ENCODE results near the gene OR52I1. TPM values are rescaled to one million over a fixed set of nuclear protein-coding genes. Genes with fewer than 3 reads are reported as not detected.

The OR52I1 gene
- total RNA-seq, 1 donor from 2014 or later: not detected

DNA sequence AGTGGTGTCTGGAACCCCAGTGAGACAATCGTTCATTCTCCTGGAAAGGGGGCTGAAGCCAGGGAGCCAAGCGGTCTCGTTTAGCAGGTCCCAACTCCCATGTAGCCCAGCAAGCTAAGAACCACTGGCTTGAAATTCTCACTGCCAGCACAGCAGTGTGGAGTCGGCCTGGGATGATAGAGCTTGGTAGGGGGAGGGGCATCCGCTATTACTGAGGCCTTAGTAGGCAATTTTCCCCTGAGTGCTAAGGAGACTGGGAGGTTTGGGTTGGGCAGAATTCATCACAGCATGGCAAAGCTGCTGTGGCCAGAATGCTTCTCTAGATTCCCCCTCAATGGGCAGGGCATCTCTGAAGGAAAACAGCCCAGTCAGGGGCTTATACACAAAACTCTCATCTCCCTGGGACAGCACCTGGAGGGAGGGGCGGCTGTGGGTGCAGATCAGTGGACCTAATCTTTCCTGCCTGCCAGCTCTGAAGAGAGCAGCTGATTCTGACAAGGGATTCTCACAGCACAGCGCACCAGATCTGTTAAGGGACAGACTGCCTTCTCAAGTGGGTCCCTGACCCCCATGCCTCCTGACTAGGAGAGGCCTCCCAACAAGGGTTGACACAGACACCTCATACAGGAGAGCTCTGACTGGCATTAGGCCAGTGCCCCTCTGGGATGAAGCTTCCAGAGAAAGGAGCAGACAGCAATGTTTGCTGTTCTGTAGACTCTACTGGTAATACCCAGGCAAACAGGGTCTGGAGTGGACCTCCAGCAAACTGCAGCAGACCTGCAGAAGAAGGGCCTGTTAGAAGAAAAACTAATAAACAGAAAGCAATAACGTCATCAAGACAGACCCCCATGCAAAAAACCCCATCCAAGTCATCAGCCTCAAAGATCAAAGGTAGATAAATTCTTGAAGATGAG lies 34.1 kb upstream of the OR52I1 start:
- Mint-ChIP-seq H3K4me3 (ENCODE audit: unreplicated experiment) (no peak overlapping the region), H3K4me1 (ENCODE audit: low read depth) (no peaks in the 10 kb centered on the region), H3K27ac (ENCODE audit: unreplicated experiment) (no peak overlapping the region), H3K27me3 (ENCODE audit: low read depth) (peaks cover 6% of the 10 kb centered on the region), H3K36me3 (ENCODE audit: low read depth) (no peaks in the 10 kb centered on the region), H3K9me3 (ENCODE audit: low read depth) (peaks cover 15% of the 10 kb centered on the region)
- DNase-seq (ENCODE audit: low spot score): no peak
- TF ChIP-seq, protein P1, sequence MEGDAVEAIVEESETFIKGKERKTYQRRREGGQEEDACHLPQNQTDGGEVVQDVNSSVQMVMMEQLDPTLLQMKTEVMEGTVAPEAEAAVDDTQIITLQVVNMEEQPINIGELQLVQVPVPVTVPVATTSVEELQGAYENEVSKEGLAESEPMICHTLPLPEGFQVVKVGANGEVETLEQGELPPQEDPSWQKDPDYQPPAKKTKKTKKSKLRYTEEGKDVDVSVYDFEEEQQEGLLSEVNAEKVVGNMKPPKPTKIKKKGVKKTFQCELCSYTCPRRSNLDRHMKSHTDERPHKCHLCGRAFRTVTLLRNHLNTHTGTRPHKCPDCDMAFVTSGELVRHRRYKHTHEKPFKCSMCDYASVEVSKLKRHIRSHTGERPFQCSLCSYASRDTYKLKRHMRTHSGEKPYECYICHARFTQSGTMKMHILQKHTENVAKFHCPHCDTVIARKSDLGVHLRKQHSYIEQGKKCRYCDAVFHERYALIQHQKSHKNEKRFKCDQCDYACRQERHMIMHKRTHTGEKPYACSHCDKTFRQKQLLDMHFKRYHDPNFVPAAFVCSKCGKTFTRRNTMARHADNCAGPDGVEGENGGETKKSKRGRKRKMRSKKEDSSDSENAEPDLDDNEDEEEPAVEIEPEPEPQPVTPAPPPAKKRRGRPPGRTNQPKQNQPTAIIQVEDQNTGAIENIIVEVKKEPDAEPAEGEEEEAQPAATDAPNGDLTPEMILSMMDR (IDR thresholded peaks at IDR 0.05): no peak

DNA sequence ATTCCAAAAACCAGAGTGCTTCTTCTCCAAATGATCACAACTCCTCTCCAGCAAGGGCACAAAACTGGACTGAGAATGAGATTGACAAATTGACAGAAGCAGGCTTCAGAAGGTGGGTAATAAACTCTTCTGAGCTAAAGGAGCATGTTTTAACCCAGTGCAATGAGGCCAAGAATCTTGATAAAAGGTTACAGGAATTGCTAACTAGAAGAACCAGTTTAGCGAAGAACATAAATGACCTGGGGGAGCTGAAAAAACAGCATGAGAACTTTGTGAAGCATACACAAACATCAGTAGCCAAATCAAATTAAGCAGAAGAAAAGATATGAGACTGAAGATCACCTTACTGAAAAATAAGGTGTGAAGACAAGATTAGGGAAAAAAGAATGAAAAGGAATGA lies 33.4 kb upstream of the OR52I1 start:
- H3K36me3 Mint-ChIP-seq (ENCODE audit: low read depth): no peaks in the 10 kb centered on the region
- DNase-seq (ENCODE audit: low spot score): no peak
- H3K4me1 Mint-ChIP-seq (ENCODE audit: low read depth): no peaks in the 10 kb centered on the region
- TF ChIP-seq, protein P1 (IDR thresholded peaks at IDR 0.05): no peak
- H3K9me3 Mint-ChIP-seq (ENCODE audit: low read depth): peaks cover 15% of the 10 kb centered on the region
- peaks cover 6% of the 10 kb centered on the region for H3K27me3 Mint-ChIP-seq (ENCODE audit: low read depth)
- H3K27ac Mint-ChIP-seq (ENCODE audit: unreplicated experiment): no peak overlapping the region
- no peak overlapping the region for H3K4me3 Mint-ChIP-seq (ENCODE audit: unreplicated experiment)

DNA sequence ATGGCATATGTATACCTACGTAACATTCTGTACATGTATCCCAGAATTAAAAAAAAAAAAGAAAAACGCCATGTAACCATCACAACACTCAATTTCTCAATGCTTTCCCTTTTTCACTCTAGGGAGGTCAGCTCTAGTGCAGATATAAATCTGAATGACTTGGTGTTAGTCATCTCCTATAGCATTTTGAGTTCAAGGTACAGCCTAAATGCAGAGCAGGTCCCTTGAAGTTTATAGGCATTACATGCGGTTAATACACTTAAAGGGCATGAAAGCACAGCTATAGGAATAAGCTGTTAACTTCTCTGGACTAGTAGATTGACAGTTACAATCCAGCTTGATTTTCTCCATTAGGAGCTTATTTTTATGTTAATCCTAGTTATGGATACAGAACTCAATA lies 28.5 kb upstream of the OR52I1 start:
- H3K27me3 Mint-ChIP-seq (ENCODE audit: low read depth): peaks cover 6% of the 10 kb centered on the region
- no peaks in the 10 kb centered on the region for H3K36me3 Mint-ChIP-seq (ENCODE audit: low read depth)
- H3K4me1 Mint-ChIP-seq (ENCODE audit: low read depth): no peaks in the 10 kb centered on the region
- no peak overlapping the region for H3K27ac Mint-ChIP-seq (ENCODE audit: unreplicated experiment)
- no peak for DNase-seq (ENCODE audit: low spot score)
- H3K9me3 Mint-ChIP-seq (ENCODE audit: low read depth): peaks cover 15% of the 10 kb centered on the region
- no peak overlapping the region for H3K4me3 Mint-ChIP-seq (ENCODE audit: unreplicated experiment)
- TF ChIP-seq, protein P1 (IDR thresholded peaks at IDR 0.05): no peak

DNA sequence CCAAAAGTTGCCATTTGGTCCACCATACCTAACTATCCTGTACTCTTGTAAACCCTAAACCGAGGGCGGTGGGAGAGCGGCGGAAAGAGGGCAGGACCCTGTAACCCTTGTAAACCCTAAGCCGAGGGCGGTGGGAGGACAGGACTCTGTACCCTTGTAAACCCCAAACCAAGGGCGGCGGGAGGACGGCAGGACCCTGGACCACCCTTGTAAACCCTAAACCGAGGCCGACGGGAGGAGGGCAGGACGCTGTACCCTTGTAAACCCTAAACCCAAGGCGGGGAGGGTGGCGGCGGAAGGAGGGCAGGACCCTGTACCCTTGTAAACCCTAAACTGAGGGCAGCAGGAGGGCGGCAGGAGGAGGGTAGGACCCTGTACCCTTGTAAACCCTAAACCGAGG lies 24.8 kb upstream of the OR52I1 start:
- H3K4me1 Mint-ChIP-seq (ENCODE audit: low read depth): no peaks in the 10 kb centered on the region
- no peaks in the 10 kb centered on the region for H3K36me3 Mint-ChIP-seq (ENCODE audit: low read depth)
- H3K4me3 Mint-ChIP-seq (ENCODE audit: unreplicated experiment): no peak overlapping the region
- peaks cover 2% of the 10 kb centered on the region for H3K27me3 Mint-ChIP-seq (ENCODE audit: low read depth)
- DNase-seq (ENCODE audit: low spot score): no peak
- TF ChIP-seq, protein P1 (IDR thresholded peaks at IDR 0.05): no peak
- no peak overlapping the region for H3K27ac Mint-ChIP-seq (ENCODE audit: unreplicated experiment)
- H3K9me3 Mint-ChIP-seq (ENCODE audit: low read depth): peaks cover 5% of the 10 kb centered on the region

DNA sequence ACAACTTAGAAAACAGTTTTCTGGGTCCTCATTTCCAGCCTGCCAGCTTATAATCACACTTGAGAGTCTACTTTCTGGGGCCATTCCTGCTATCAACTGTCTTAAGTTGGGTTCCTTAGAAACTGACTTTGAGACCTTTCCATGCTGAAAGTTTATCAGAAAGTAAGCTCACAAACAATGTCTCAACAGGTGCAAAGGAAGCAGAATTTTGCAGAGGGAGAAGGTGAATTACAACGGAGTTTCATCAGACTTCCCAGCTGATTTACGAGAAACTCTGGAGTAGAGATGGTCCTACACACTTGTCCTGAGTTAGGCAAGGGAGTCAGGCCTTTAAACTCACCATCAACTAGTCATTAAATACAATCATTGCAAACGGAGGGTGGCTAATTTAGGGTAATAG lies 17.0 kb upstream of the OR52I1 start:
- Mint-ChIP-seq H3K27ac (ENCODE audit: unreplicated experiment) (no peak overlapping the region), H3K4me1 (ENCODE audit: low read depth) (no peaks in the 10 kb centered on the region)
- no peak for DNase-seq (ENCODE audit: low spot score)

More for the DNA sequence above, 17.0 kb upstream of the OR52I1 start:
- no peak overlapping the region for H3K4me3 Mint-ChIP-seq (ENCODE audit: unreplicated experiment)
- H3K36me3 Mint-ChIP-seq (ENCODE audit: low read depth): peaks cover under 1% of the 10 kb centered on the region
- TF ChIP-seq, protein P1 (IDR thresholded peaks at IDR 0.05): no peak
- no peaks in the 10 kb centered on the region for H3K9me3 Mint-ChIP-seq (ENCODE audit: low read depth)
- H3K27me3 Mint-ChIP-seq (ENCODE audit: low read depth): peaks cover 22% of the 10 kb centered on the region

Measured in chondrocyte (in vitro differentiated cells).